VCaP (cell line): ENCODE results near the gene ANO4.
A peak's percentile ranks its signal among the peaks of the same experiment; 100 is the strongest.
"Not testable (repeated sequence)": the region's sequence is repeated elsewhere in the genome, so short reads cannot be mapped to it uniquely, and the experiment has no call there.

Experiments used
- H3K27ac ChIP-seq: fragments of 450-650 bp; 2 replicates; pipeline ENCODE4 v1.5.1; 2017
- TF ChIP-seq, protein P1 (sequence below): fragments of 450-650 bp; conservative IDR thresholded peaks from 2 replicates; pipeline ENCODE4 v1.5.1; 2017; ENCODE audit warnings: mild to moderate bottlenecking, moderate library complexity

The ANO4 gene

GRCh38 chr12:100913872-100914592 is 119.5 kb downstream of the ANO4 start:
- no peak overlapping the region for H3K27ac ChIP-seq

GRCh38 chr12:100919116-100919515 is 124.5 kb downstream of the ANO4 start:
- H3K27ac ChIP-seq, result no peak overlapping the region
- TF ChIP-seq, protein P1, sequence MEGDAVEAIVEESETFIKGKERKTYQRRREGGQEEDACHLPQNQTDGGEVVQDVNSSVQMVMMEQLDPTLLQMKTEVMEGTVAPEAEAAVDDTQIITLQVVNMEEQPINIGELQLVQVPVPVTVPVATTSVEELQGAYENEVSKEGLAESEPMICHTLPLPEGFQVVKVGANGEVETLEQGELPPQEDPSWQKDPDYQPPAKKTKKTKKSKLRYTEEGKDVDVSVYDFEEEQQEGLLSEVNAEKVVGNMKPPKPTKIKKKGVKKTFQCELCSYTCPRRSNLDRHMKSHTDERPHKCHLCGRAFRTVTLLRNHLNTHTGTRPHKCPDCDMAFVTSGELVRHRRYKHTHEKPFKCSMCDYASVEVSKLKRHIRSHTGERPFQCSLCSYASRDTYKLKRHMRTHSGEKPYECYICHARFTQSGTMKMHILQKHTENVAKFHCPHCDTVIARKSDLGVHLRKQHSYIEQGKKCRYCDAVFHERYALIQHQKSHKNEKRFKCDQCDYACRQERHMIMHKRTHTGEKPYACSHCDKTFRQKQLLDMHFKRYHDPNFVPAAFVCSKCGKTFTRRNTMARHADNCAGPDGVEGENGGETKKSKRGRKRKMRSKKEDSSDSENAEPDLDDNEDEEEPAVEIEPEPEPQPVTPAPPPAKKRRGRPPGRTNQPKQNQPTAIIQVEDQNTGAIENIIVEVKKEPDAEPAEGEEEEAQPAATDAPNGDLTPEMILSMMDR, result no peak

More at GRCh38 chr12:100913872-100914592, 119.5 kb downstream of the ANO4 start:
- TF ChIP-seq, protein P1, result no peak

GRCh38 chr12:100920493-100920892 is 125.9 kb downstream of the ANO4 start:
- TF ChIP-seq, protein P1, result no peak
- H3K27ac ChIP-seq, result no peak overlapping the region

GRCh38 chr12:100926669-100927248 is 132.2 kb downstream of the ANO4 start:
- H3K27ac ChIP-seq, result no peak overlapping the region
- TF ChIP-seq, protein P1, result peak; percentile 80

DNA sequence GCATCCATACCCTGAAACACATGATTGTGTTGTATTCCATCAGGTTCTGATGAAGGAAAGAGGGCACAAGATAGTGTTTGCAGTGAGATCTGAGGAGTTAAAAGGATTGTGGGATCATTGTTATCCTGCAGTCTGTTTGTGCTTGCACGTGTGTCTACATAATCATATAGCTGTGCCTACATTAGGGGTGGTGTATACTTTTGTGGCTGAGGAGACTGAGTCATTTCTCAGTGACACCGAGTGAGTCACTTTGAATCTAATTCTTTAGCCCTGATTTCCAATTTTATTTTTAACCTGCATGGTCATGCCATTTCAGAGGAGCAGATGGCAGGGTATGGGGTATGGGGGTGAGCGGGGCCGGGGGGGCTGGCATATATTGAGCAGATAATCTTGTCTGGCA is 133.2 kb downstream of the ANO4 start:
- TF ChIP-seq, protein P1, result no peak
- H3K27ac ChIP-seq, result no peak overlapping the region

DNA sequence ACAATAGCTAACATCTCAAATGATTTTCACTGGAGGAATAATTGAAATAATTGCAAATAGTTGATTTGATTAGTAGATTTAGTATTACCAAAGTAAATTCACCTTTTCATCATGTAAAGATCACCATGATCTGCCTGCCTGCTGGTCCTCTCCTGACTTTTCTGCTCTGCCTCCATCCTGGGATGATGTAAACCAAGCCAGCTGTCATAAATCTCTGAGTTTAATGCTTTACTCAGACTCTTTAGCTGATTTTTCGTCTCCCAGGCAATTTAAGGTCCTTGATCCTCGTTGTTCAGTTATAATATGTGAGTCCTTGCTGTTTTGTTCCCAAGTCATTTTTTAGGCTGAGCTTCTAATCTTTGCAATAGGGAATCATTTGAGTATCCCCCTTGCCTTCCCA is 138.0 kb downstream of the ANO4 start:
- TF ChIP-seq, protein P1, result no peak
- no peak overlapping the region for H3K27ac ChIP-seq

- H3K27ac ChIP-seq, result not testable (repeated sequence)
Observed at GRCh38 chr12:100933531-100933930, 139.0 kb downstream of the ANO4 start.

GRCh38 chr12:100935929-100936328 is 141.4 kb downstream of the ANO4 start:
- no peak overlapping the region for H3K27ac ChIP-seq
- TF ChIP-seq, protein P1, result no peak
